HG03439 (cell line): Measurements from ENCODE around the gene FLVCR2.
"Not testable (repeated sequence)": the region's sequence is repeated elsewhere in the genome, so short reads cannot be mapped to it uniquely, and the experiment has no call there.

Source experiments
- ATAC-seq: cut with Tn5 transposase; IDR thresholded peaks from one replicate; pipeline ENCODE4 v1.9.1; 2021; ENCODE audit warnings: mild to moderate bottlenecking, moderate library complexity; ENCODE audit not compliant: unreplicated experiment

The FLVCR2 gene

DNA sequence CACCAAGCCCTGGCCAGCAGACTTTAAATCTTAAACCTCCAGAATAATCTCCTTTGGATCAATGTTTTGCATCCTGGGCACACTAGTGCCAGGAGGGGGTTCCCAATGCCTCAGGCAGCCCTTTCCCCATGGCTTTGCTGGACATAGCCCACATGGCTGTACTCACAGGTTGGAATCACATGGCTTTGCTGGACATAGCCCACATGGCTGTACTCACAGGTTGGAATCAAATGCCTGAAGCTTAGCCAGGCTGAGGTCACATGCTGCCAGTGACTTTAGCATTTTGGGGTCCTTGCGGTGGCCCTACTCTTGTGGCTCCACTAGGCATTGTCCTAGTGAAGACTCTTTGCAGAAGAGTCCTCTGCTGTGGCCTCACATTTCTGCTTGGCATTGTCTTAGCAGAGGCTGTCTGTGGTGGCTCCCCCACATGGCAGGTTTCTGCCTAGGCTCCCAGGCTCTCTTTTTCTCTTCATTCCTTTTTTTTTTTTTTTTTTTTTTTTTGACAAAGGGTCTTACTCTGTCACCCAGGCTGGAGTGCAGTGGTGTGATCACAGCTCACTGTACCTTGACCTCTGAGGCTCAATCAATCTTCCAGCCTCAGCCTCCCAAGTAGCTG, 13.0 kb downstream of the FLVCR2 start:
- no peak for ATAC-seq

DNA sequence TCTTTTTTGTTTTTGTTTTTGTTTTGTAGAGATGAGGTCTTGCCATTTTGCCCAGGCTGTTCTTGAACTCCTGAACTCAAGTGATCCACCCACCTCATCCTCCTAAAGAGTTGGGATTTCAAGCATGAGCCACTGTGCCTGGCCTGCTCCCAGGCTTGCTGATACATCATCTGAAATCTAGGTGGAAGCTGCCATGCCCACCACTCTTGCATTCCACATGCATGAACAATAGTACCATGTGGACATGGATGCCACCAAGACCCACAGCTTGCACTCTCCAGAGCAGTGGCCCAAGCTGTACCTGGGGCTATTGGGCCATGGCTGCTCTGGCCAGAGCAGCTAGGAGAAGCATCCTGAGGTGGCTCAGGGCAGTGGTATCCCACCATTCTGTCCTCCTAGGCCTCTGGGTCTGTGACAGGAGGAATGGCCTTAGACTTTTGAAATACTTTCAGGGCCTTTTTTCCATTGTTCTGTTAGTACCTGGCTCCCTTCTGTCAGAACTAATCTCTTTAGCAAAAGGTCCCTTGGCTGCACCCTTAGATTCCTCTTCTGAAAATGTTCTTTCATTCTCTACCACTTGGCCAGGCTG, 13.7 kb downstream of the FLVCR2 start:
- no peak for ATAC-seq

GRCh38 chr14:75595226-75595625, 16.8 kb downstream of the FLVCR2 start:
- ATAC-seq: no peak

- no peak for ATAC-seq
These were observed 18.7 kb downstream of the FLVCR2 start for GRCh38 chr14:75597149-75597548.

DNA sequence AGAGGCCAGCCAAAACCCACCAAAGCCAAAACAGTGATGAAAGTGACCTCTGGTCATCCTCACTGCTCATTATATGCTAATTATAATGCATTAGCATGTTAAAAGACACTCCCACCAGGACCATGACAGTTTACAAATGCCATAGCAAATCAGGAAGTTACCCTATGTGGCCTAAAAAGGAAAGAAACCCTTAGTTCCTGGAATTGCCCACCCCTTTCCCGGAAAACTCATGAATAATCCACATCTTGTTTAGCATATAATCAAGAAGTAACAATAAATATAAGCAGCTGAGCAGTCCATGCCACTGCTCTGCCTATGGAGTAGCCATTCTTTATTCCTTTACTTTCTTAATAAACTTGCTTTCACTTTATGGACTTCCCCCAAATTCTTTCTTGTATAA, 21.7 kb downstream of the FLVCR2 start:
- ATAC-seq: not testable (repeated sequence)

DNA sequence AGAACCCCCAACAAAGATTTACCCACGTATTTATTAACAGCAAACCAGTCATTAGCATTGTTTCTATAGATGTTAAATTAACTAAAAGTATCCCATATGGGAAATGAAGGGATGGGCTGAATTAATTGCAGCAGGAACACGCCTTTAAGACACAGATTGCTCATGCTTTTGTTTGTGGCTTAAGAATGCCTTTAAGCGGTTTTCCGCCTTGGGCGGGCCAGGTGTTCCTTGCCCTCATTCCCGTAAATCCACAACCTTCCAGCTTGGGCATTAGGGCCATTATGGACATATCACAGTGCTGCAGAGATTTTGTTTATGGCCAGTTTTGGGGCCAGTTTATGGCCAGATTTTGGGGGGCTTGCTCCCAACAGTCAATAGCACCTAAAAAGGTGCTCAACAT, 22.6 kb downstream of the FLVCR2 start:
- not testable (repeated sequence) for ATAC-seq

- ATAC-seq: no peak
These were observed 24.1 kb downstream of the FLVCR2 start for GRCh38 chr14:75602503-75602902.

GRCh38 chr14:75604979-75605851, 26.8 kb downstream of the FLVCR2 start:
- no peak for ATAC-seq

DNA sequence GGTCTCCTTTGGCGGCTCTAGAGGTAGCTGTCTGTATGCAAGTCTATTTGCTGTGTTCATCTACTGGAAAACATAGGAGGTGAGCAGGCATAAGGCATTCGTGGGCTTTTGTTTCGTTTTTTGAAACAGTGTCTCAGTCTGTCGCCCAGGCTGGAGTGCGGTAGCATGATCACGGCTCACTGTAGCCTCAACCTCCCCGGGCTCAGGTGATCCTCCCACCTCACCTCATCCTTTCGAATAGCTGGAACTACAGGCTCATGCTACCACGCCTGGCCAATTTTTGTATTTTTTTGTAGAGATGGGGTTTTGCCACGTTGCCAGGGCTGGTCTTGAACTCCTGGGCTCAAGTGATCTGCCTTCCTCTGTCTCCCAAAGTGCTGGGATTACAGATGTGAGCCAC, 27.5 kb downstream of the FLVCR2 start:
- ATAC-seq: no peak

- no peak for ATAC-seq
These were observed 28.6 kb downstream of the FLVCR2 start for GRCh38 chr14:75607044-75607443.

GRCh38 chr14:75607842-75608640, 29.6 kb downstream of the FLVCR2 start:
- no peak for ATAC-seq

DNA sequence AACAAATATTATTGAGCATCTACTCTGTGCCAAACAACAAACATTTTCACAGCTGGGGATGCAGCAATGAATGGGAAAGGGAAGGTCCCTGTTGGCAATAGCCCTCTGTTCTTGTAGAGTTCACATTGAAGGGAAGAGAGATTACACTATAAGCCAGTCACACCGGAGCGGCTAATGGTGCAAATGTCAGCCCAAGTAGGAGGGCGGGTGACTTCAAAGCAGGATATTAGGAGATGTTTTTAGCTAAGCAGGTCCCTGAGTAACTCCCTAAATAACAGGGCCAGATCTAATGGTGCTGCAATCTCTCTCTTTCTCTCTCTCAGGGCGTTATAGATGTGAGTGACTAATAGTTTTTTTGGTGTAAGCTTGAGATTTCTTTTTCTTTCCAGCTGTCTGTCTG, 30.7 kb downstream of the FLVCR2 start:
- no peak for ATAC-seq

DNA sequence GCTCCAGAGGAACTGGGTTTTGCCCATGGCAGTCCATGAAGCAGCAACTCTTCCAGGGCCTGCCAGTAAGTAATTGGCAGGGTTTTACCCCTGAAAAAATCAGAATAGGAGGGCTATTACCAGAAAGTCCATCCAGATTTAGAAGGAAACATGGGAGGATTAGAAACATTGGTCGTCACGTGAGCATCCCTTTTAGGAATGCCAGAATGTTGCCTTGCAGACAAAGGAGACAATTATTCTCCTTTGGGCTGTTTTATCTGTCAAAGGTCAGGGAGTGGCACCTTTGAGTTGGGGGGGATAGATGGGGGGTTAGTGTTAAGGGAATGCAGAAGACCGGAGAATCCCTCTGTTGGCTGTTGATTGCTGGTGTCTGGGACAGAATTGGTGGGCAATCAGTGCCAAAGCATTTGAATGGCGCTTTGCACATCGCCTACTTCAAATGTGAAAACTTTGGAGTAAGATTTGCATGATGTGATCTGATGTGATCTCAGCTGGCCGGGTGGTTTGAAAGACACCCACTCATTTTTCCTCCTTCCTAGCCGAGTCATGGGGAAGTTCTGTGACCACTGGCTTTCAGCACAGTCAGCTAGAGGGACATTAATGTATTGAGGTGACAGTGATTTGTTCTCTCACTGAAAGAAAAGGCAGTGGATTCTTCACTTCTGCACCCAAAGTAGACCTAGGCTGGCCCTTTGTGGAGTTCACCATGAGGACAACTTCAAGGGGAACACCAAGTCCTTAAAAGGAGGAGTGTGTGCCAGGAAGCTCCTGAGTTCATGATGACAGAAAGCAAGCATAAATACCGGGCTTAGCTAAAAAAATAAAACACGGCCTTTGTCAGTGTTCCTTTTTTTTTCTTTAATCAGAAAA, 31.4 kb downstream of the FLVCR2 start:
- ATAC-seq: no peak

DNA sequence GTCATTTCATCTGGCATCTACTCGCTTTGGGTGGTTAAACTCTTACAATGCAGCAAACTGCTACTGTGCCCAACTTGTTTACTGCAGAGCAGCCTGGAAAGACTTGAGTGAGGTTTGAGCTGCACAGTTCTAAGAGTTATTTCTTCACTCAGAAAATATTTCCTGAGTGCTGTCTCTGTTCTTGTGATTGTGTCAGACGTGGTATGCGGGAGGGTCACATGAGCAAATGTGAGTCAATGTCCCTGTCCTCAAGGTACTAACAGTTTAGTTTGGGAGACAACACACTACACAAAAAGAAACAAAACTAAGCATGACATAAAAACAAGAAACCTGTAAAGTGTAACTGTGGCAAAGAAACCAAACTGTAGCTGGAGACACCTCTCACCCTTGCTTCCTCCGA, 32.4 kb downstream of the FLVCR2 start:
- no peak for ATAC-seq

DNA sequence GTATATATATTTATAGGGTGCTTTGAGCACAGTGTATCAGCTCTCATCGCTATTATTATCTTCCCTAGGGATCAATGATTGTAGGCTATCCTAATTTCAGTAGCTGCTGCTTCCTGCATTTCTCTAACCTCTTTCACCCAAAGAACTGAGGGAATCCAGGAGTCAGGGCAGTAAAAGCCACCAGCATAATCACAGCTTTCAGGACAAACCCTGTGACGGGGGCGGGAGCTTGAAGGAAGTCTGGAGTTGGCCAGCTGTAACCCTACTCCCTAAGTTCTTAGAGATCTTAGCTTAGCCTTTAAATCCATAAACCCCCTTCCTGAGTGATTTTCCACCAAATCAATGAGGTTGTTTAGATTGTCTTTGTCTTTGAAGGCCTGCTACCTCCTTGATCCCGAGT, 33.7 kb downstream of the FLVCR2 start:
- ATAC-seq: no peak

DNA sequence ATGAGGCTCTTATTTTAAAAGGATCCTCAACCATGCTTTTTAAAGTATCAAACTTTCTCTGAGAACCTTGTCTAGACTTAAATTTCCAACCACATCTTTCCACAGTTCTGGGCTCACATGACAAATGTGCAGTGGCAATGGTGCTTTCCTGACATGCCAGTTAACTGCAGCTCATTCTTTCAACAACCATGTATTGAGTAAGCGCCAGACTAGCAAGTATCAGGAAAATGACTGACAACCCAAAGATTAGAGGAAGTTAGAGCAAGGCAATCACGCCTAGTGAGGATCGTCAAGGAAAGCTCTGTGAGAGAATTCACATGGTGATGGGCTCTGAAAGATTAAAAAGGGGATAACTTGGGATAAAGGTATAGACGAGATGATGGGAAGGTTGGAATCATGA, 35.8 kb downstream of the FLVCR2 start:
- ATAC-seq: no peak

DNA sequence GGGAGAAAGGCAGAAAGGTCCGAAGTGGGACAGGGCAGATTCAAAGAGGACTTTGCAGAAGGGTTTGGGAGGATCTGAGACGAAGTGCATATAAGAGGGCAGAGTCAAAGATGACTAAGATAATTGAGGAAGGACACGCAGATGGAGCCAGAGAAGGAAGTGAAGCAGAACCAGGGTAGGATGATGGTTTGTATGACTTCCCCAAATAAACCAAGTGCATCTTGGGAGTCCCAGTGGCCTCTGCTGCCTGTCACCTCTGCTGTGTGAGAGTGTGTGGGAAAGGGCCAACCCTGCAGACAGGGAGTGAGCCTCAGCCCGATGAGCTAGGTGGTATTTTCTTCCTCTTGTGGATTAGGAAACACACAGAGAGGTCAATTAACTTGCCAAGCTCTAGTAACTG, 36.8 kb downstream of the FLVCR2 start:
- ATAC-seq: no peak

DNA sequence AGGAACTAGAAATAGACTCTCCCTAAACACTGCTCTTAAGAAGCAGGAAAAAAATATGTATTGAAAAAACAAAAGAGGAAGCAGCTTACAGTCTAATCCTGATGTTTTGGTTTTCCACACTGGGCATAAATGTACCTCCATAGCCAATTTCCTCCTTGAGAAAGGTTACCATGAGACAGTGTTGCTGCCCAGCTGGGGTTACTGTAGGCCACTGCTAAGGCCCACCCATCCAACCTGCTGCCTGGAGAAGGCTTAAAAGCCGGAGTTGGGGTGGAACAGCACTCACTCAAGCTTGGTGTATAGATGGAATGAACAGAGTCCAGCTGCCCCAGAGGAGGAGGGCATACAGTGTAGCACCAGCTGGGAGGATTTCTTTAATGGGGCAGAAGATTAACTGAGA, 41.1 kb downstream of the FLVCR2 start:
- ATAC-seq: no peak

GRCh38 chr14:75625034-75625433, 46.6 kb downstream of the FLVCR2 start:
- ATAC-seq: no peak

DNA sequence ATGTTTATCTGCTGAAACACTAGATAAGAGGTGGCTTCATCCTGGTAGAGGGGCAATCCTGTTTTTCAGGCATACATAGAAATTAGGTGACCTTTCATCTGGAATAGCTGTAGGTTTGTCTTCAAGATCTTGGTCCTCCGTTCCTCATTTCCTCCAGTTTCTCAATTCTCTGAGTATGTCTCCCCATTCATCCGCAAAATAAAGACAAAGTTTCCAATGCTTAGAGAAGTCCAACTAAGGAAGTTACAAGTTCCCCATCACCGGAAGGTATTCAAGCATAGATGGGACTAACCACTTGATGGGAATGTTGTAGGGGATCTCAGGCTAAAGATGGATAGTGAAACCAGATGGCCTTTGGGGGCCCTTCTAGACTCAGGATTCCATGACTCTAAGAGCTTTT, 48.0 kb downstream of the FLVCR2 start:
- ATAC-seq: no peak
